IMR-90 (cell line): ENCODE data around the gene SEPTIN5. TPM values are rescaled to one million over a fixed set of nuclear protein-coding genes. Genes with fewer than 3 reads are reported as not detected.

Source experiments
- ATAC-seq: fragments of 200-7000 bp; cut with Tn5 transposase; 2 replicates; pipeline ENCODE4 v1.9.1; 2020; ENCODE audit warnings: low read depth, mild to moderate bottlenecking, moderate library complexity
- BruUV-seq: library from RNA; stranded (reverse); fragments of 400-500 nt; replicated peaks from 2 replicates; lab custom pipeline; 2021; lab: Mats Ljungman, UMichigan
- CTCF ChIA-PET: fragments of 300-600 bp; formaldehyde crosslinking; extraction: SDS; loops from one replicate; lab custom pipeline; 2021; ENCODE audit warnings: antibody characterized with exemption; lab: Yijun Ruan, JAX
- POLR2A ChIA-PET: fragments of 300-600 bp; sonication (Branson Sonifier 250); formaldehyde crosslinking; loops from one replicate; lab custom pipeline; 2022; ENCODE audit warnings: antibody characterized with exemption; ENCODE audit not compliant: unreplicated experiment; lab: Charles Lee
- DNase-seq: peaks from one replicate; pipeline ENCODE4 v3.0.0; 2013
- H2AFZ ChIP-seq: replicated peaks from 2 replicates; pipeline ENCODE3; 2013; ENCODE audit warnings: low read length, mild to moderate bottlenecking; ENCODE audit not compliant: poor library complexity
- H2AK5ac ChIP-seq: 2 replicates; pipeline ENCODE4 v1.6.1; 2013; ENCODE audit warnings: low read depth, low read length, inconsistent platforms
- H2AK9ac ChIP-seq: replicated peaks from 2 replicates; pipeline ENCODE3; 2013; ENCODE audit warnings: mild to moderate bottlenecking, low read depth, low read length, moderate library complexity; ENCODE audit not compliant: poor library complexity
- H2BK120ac ChIP-seq: 2 replicates; pipeline ENCODE4 v1.6.1; 2013; ENCODE audit warnings: low read depth, low read length, inconsistent platforms
- H2BK15ac ChIP-seq: 3 replicates; pipeline ENCODE4 v1.6.1; 2013; ENCODE audit warnings: low read depth, low read length, inconsistent platforms
- H2BK20ac ChIP-seq: 2 replicates; pipeline ENCODE4 v1.6.1; 2013; ENCODE audit warnings: low read depth, mild to moderate bottlenecking, inconsistent platforms, low read length, moderate library complexity
- H2BK5ac ChIP-seq: 2 replicates; pipeline ENCODE4 v1.6.1; 2013; ENCODE audit warnings: mild to moderate bottlenecking, low read depth, low read length, inconsistent platforms; ENCODE audit not compliant: poor library complexity, severe bottlenecking
- H3K14ac ChIP-seq: replicated peaks from 2 replicates; pipeline ENCODE4 v1.6.1; 2013; ENCODE audit warnings: low read depth, low read length, inconsistent platforms
- H3K18ac ChIP-seq: 2 replicates; pipeline ENCODE4 v1.6.1; 2013; ENCODE audit warnings: low read depth, low read length, control low read depth
- H3K23ac ChIP-seq: 2 replicates; pipeline ENCODE4 v1.6.1; 2013; ENCODE audit warnings: low read depth, low read length, inconsistent platforms
- H3K27ac ChIP-seq: 2 replicates; pipeline ENCODE4 v1.5.1; 2013; ENCODE audit warnings: mild to moderate bottlenecking, control low read depth, low read length; ENCODE audit not compliant: insufficient read depth
- H3K27me3 ChIP-seq: 2 replicates; pipeline ENCODE4 v1.6.1; 2013; ENCODE audit warnings: low read length; ENCODE audit not compliant: control insufficient read depth, insufficient read depth
- H3K36me3 ChIP-seq: 2 replicates; pipeline ENCODE4 v1.6.1; 2013; ENCODE audit warnings: low read length, mixed read lengths; ENCODE audit not compliant: control insufficient read depth, insufficient read depth
- H3K4ac ChIP-seq: 2 replicates; pipeline ENCODE4 v1.6.1; 2013; ENCODE audit warnings: low read depth, low read length, inconsistent platforms
- H3K4me1 ChIP-seq: 2 replicates; pipeline ENCODE4 v1.6.1; 2013; ENCODE audit warnings: low read length, mixed read lengths; ENCODE audit not compliant: control insufficient read depth, insufficient read depth
- H3K4me2 ChIP-seq: 2 replicates; pipeline ENCODE4 v1.6.1; 2013; ENCODE audit warnings: low read depth, mild to moderate bottlenecking, control low read depth, low read length, moderate library complexity
- H3K4me3 ChIP-seq: 2 replicates; pipeline ENCODE4 v1.5.1; 2013; ENCODE audit warnings: low read depth, mild to moderate bottlenecking, control low read depth, low read length, moderate library complexity; ENCODE audit not compliant: insufficient read depth
- H3K56ac ChIP-seq: 2 replicates; pipeline ENCODE4 v1.6.1; 2013; ENCODE audit warnings: low read length, inconsistent platforms; ENCODE audit not compliant: insufficient read depth; ENCODE audit errors: extremely low read depth
- H3K79me1 ChIP-seq, 2 experiments: 2 replicates each; pipeline ENCODE4 v1.6.1; 2013; ENCODE audit warnings: low read length in 2 of 2, inconsistent platforms in 1 of 2, low read depth in 1 of 2
- H3K9ac ChIP-seq: 2 replicates; pipeline ENCODE4 v1.6.1; 2013; ENCODE audit warnings: low read depth, low read length, control low read depth
- H3K9me1 ChIP-seq: 2 replicates; pipeline ENCODE4 v1.6.1; 2013; ENCODE audit warnings: low read length, inconsistent platforms; ENCODE audit not compliant: insufficient read depth
- H3K9me3 ChIP-seq: 2 replicates; pipeline ENCODE4 v1.6.1; 2013; ENCODE audit warnings: low read length; ENCODE audit not compliant: control insufficient read depth, insufficient read depth
- H4K20me1 ChIP-seq: 2 replicates; pipeline ENCODE4 v1.6.1; 2013; ENCODE audit warnings: low read length, inconsistent platforms; ENCODE audit not compliant: insufficient read depth
- H4K5ac ChIP-seq: 2 replicates; pipeline ENCODE4 v1.6.1; 2013; ENCODE audit warnings: mild to moderate bottlenecking, low read depth, low read length, control low read depth
- H4K8ac ChIP-seq, 2 experiments: 2 replicates each; pipeline ENCODE4 v1.6.1; 2013; ENCODE audit warnings: low read depth in 2 of 2, low read length in 2 of 2, control low read depth in 1 of 2, inconsistent platforms in 1 of 2
- H4K91ac ChIP-seq: 2 replicates; pipeline ENCODE4 v1.6.1; 2013; ENCODE audit warnings: low read depth, low read length, inconsistent platforms; ENCODE audit not compliant: insufficient read depth
- RFX5 ChIP-seq: IDR thresholded peaks from 2 replicates; pipeline ENCODE4 v1.8.0; 2012; ENCODE audit warnings: low read depth, mild to moderate bottlenecking, low read length, moderate library complexity
- WGBS, 2 experiments: methylation state at CpG; one replicate each; pipeline versions ENCODE4 v1.1.5 to v1.1.7; 2013; ENCODE audit warnings: missing lambda C conversion rate in 2 of 2; ENCODE audit not compliant: insufficient read length in 1 of 2; ENCODE audit errors: extremely low coverage in 2 of 2; 5-methylcytosine and 5-hydroxymethylcytosine counted together
- dilution Hi-C: fragments of 300-500 bp; cut with HindIII; formaldehyde crosslinking; loops from one replicate; pipeline ENCODE4 v1.14.3; 2018; ENCODE audit warnings: low sequenced_read_pairs; ENCODE audit not compliant: unreplicated experiment
- in situ Hi-C: fragments of 300-500 bp; cut with MboI; formaldehyde crosslinking; loops from 3 replicates; pipeline ENCODE4 v1.14.3; 2019; ENCODE audit warnings: low sequenced_read_pairs, inconsistent platforms, mixed read lengths
- intact Hi-C: fragments of 100-400 bp; cut with micrococcal nuclease; formaldehyde crosslinking; loops from 2 replicates; pipeline ENCODE4 v1.10.0; 2022
- polyA plus RNA-seq, 3 experiments: library from polyadenylated mRNA; depleted of rRNA; stranded (reverse); fragments of >200 nt; gene quantifications; 2 replicates each; pipeline ENCODE4 v1.2.3, GENCODE V29; 2012; ENCODE audit warnings: low replicate concordance in 1 of 3
- total RNA-seq: library from RNA; depleted of rRNA; stranded (reverse); fragments of >200 nt; gene quantifications from 2 replicates; pipeline ENCODE4 v1.2.3, GENCODE V29; 2012
- TF ChIP-seq, protein P1 (sequence below): fragments of 150-350 bp; IDR thresholded peaks from 2 replicates; pipeline ENCODE4 v1.6.1; 2017; ENCODE audit warnings: mild to moderate bottlenecking, antibody characterized with exemption, low read length, low read depth

The SEPTIN5 gene
- total and polyA plus RNA-seq, 2 of the 4 experiments (the other 2 are of a cell fraction) = 16.8 to 20.7 TPM

DNA sequence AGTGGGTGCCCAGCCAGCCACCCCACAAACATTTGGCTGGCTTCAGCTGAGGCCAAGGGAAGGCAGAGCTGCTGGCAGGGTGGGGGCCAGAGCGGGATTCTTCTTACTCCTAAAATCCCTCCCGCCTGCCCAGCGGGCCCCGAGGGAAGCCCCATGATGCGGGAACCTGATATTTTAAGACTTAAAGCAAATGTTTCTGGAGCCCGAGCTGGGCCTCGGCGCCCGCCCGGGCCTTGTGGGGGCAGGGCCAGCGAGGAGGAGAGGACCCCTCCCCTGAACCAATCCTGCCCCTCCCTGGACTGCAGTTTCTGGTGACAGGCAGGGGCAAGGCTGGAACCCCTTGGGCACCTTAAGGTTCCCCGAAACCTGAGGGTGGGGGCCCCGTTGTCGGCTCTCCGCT lies 26.3 kb downstream of the SEPTIN5 start:
- peaks cover 2% of the 10 kb centered on the region; the same call in 1 of the 2 replicates for H3K4me1 ChIP-seq
- H3K36me3 ChIP-seq = no peaks in the 10 kb centered on the region
- no peaks in the 10 kb centered on the region for H3K79me1 ChIP-seq
- peaks cover 2% of the 10 kb centered on the region; the same call in 1 of the 2 replicates for H3K27me3 ChIP-seq
- no peak for ATAC-seq
- H2BK20ac ChIP-seq = no peak overlapping the region
- BruUV-seq = no TSS peak
- H2BK15ac ChIP-seq = no peak overlapping the region
- in situ Hi-C loops = no loop called here
- no peak overlapping the region for H3K56ac ChIP-seq
- DNase-seq = no peak
- H4K8ac ChIP-seq = no peak overlapping the region
- H2AFZ ChIP-seq = no peak overlapping the region
- WGBS, 2 experiments = 86% methylated on average over 9 of the region's 15 CpGs; no CpG with 5 or more reads in 1 of the 2 experiments
- no peak overlapping the region for H3K14ac ChIP-seq
- ChIA-PET POLR2A (no interaction called here), CTCF (interaction anchor here (1.3 kb wide), 1 partner anchor 10 kb away, joined by 5 read pairs; no protein-coding TSS in a partner anchor)
- H3K4me2 ChIP-seq = no peak overlapping the region
- H4K91ac ChIP-seq = no peak overlapping the region
- H3K9me3 ChIP-seq = no peaks in the 10 kb centered on the region
- H2AK5ac ChIP-seq = no peak overlapping the region
- no peak overlapping the region for H2AK9ac ChIP-seq
- no peak overlapping the region for H3K4ac ChIP-seq
- H3K23ac ChIP-seq = no peak overlapping the region
- no peak overlapping the region for H2BK120ac ChIP-seq
- TF ChIP-seq, protein P1, sequence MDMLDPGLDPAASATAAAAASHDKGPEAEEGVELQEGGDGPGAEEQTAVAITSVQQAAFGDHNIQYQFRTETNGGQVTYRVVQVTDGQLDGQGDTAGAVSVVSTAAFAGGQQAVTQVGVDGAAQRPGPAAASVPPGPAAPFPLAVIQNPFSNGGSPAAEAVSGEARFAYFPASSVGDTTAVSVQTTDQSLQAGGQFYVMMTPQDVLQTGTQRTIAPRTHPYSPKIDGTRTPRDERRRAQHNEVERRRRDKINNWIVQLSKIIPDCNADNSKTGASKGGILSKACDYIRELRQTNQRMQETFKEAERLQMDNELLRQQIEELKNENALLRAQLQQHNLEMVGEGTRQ = no peak
- no peak for TF ChIP-seq RFX5
- H3K18ac ChIP-seq = no peak overlapping the region
- H2BK5ac ChIP-seq = no peak overlapping the region
- H4K20me1 ChIP-seq = no peaks in the 10 kb centered on the region; the same call in 1 of the 2 replicates
- intact Hi-C loops = no loop called here
- no peak overlapping the region for H3K9ac ChIP-seq
- H4K5ac ChIP-seq = no peak overlapping the region
- no peaks in the 10 kb centered on the region for H3K9me1 ChIP-seq
- dilution Hi-C loops = no loop called here
- H3K4me3 ChIP-seq = no peak overlapping the region
- no peak overlapping the region for H3K27ac ChIP-seq
